Calu3 (cell line): ENCODE data around the gene CES4A. TPM values are rescaled to one million over a fixed set of nuclear protein-coding genes. Genes with fewer than 3 reads are reported as not detected.

Experiments used
- BruUV-seq: library from RNA; stranded (reverse); fragments of 400-500 nt; replicated peaks from 2 replicates; lab custom pipeline; 2021; lab: Mats Ljungman, UMichigan
- CTCF ChIA-PET: fragments of 300-600 bp; sonication (Branson Sonifier 250); formaldehyde crosslinking; loops from one replicate; lab custom pipeline; 2022; ENCODE audit warnings: antibody characterized with exemption; lab: Charles Lee
- DNase-seq: peaks from one replicate; pipeline ENCODE4 v3.0.0; 2022
- H3K27ac Mint-ChIP-seq: one replicate; pipeline ENCODE4 v1.8.0; 2022; ENCODE audit warnings: mixed read lengths; ENCODE audit not compliant: unreplicated experiment
- H3K27me3 Mint-ChIP-seq: one replicate; pipeline ENCODE4 v1.8.0; 2022; ENCODE audit warnings: mixed read lengths; ENCODE audit not compliant: unreplicated experiment
- H3K36me3 Mint-ChIP-seq: one replicate; pipeline ENCODE4 v1.8.0; 2022; ENCODE audit warnings: mild to moderate bottlenecking, moderate library complexity, mixed read lengths; ENCODE audit not compliant: insufficient read depth, unreplicated experiment
- H3K4me1 Mint-ChIP-seq: one replicate; pipeline ENCODE4 v1.8.0; 2022; ENCODE audit warnings: mild to moderate bottlenecking, low read depth, mixed read lengths; ENCODE audit not compliant: unreplicated experiment
- H3K4me3 Mint-ChIP-seq: one replicate; pipeline ENCODE4 v1.8.0; 2022; ENCODE audit warnings: mild to moderate bottlenecking, low read depth, moderate library complexity, mixed read lengths; ENCODE audit not compliant: unreplicated experiment
- H3K9me3 Mint-ChIP-seq: one replicate; pipeline ENCODE4 v1.8.0; 2022; ENCODE audit warnings: low read depth, mixed read lengths; ENCODE audit not compliant: unreplicated experiment
- intact Hi-C: fragments of 100-400 bp; cut with micrococcal nuclease; formaldehyde crosslinking; loops from one replicate; pipeline ENCODE4 v1.10.0; 2022; ENCODE audit not compliant: unreplicated experiment
- total RNA-seq: library from RNA; stranded (reverse); gene quantifications from 2 replicates; pipeline ENCODE4 v1.2.3, GENCODE V29; 2022
- TF ChIP-seq, protein P1 (sequence below): fragments of 200-600 bp; IDR thresholded peaks from one replicate; pipeline ENCODE4 v1.8.0; 2022; ENCODE audit warnings: antibody characterized with exemption; ENCODE audit not compliant: unreplicated experiment

Gene CES4A
- total RNA-seq, 1 experiment from 2014 or later, result not detected

DNA sequence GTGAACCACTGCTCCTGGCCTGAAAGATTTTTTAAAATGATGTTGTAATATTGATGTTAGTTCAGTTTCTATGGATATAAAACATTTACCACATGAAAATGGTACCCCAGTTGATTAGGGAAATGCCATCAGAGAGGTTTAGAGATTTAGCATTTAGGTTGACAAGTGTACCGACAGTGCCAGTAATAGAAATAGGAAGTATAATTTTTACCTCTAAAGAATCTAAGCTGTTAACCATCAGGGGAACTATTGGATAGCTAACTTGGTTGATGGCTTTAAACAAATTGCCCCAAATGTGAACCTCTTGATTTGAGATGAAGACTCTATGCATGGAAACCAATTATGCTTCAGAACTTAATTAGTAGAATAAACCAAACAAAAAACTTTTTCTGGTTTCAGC lies 47.0 kb downstream of the CES4A start:
- Mint-ChIP-seq H3K36me3 (peaks cover 41% of the 10 kb centered on the region), H3K4me3 (no peak overlapping the region), H3K27ac (no peak overlapping the region), H3K4me1 (peaks cover 34% of the 10 kb centered on the region), H3K9me3 (no peaks in the 10 kb centered on the region), H3K27me3 (no peaks in the 10 kb centered on the region)
- BruUV-seq, result no TSS peak
- intact Hi-C loops, result loop anchor here (2.0 kb wide), 1 partner anchor 61 kb away; no protein-coding TSS in a partner anchor
- TF ChIP-seq, protein P1, sequence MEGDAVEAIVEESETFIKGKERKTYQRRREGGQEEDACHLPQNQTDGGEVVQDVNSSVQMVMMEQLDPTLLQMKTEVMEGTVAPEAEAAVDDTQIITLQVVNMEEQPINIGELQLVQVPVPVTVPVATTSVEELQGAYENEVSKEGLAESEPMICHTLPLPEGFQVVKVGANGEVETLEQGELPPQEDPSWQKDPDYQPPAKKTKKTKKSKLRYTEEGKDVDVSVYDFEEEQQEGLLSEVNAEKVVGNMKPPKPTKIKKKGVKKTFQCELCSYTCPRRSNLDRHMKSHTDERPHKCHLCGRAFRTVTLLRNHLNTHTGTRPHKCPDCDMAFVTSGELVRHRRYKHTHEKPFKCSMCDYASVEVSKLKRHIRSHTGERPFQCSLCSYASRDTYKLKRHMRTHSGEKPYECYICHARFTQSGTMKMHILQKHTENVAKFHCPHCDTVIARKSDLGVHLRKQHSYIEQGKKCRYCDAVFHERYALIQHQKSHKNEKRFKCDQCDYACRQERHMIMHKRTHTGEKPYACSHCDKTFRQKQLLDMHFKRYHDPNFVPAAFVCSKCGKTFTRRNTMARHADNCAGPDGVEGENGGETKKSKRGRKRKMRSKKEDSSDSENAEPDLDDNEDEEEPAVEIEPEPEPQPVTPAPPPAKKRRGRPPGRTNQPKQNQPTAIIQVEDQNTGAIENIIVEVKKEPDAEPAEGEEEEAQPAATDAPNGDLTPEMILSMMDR, result no peak
- DNase-seq, result no peak
- CTCF ChIA-PET, result interaction anchor here (0.7 kb wide), 1 partner anchor 245 kb away, joined by 3 read pairs; no protein-coding TSS in a partner anchor

DNA sequence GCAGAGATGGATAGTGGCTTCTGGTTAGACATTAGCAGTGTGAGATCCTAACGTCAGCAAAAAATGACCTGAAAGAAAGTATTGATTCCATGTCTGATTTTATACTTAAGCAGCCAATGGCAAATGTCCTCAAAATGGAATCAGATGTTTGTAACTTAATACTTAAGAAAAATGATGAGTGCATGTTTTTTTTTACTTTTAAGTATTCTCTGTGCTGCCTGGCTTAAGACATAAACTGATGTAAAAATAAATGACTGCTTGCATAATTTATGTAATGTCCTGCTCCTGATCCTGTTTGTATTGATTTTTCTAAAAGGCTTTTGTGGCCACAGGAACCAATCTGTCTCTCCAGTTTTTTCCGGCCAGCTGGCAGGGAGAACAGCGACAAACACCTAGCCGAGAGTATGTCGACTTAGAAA lies 47.9 kb downstream of the CES4A start:
- Mint-ChIP-seq H3K27me3 (no peaks in the 10 kb centered on the region), H3K4me1 (peaks cover 43% of the 10 kb centered on the region), H3K27ac (no peak overlapping the region), H3K36me3 (peaks cover 41% of the 10 kb centered on the region), H3K4me3 (no peak overlapping the region), H3K9me3 (no peaks in the 10 kb centered on the region)
- CTCF ChIA-PET, result no interaction called here
- BruUV-seq, result no TSS peak
- intact Hi-C loops, result no loop called here
- no peak for DNase-seq
- TF ChIP-seq, protein P1, result no peak

- TF ChIP-seq, protein P1, result no peak
- H3K4me3 Mint-ChIP-seq, result no peak overlapping the region
- intact Hi-C loops, result no loop called here
- peaks cover 37% of the 10 kb centered on the region for H3K36me3 Mint-ChIP-seq
- CTCF ChIA-PET, result no interaction called here
- no peaks in the 10 kb centered on the region for H3K9me3 Mint-ChIP-seq
- H3K4me1 Mint-ChIP-seq, result peaks cover 31% of the 10 kb centered on the region
- no peak overlapping the region for H3K27ac Mint-ChIP-seq
- no TSS peak for BruUV-seq
- no peak for DNase-seq
- H3K27me3 Mint-ChIP-seq, result no peaks in the 10 kb centered on the region
These were observed 51.1 kb downstream of the CES4A start for GRCh38 chr16:67039260-67040020.

- Mint-ChIP-seq H3K27me3 (no peaks in the 10 kb centered on the region), H3K4me3 (no peak overlapping the region), H3K4me1 (peaks cover 24% of the 10 kb centered on the region), H3K27ac (no peak overlapping the region), H3K9me3 (no peaks in the 10 kb centered on the region), H3K36me3 (peaks cover 30% of the 10 kb centered on the region)
- intact Hi-C loops, result no loop called here
- CTCF ChIA-PET, result no interaction called here
- DNase-seq, result no peak
- TF ChIP-seq, protein P1, result no peak
- no TSS peak for BruUV-seq
These were observed 51.8 kb downstream of the CES4A start for GRCh38 chr16:67040166-67040565.
